Hepatocyte (in vitro differentiated cells): ENCODE measurements around the gene HEATR5A. TPM values are rescaled to one million over a fixed set of nuclear protein-coding genes. Genes with fewer than 3 reads are reported as not detected.
"Not testable (repeated sequence)": the region's sequence is repeated elsewhere in the genome, so short reads cannot be mapped to it uniquely, and the experiment has no call there.

Experiments used
- DNase-seq: peaks from one replicate; pipeline ENCODE4 v3.0.0-alpha.2; 2016; ENCODE audit warnings: low spot score
- H2AFZ ChIP-seq: fragments of 200-600 bp; sonication (generic); 2 replicates; pipeline ENCODE4 v1.6.0; 2016; ENCODE audit warnings: antibody characterized with exemption, mild to moderate bottlenecking
- H3K27ac ChIP-seq: fragments of 200-600 bp; sonication (generic); 2 replicates; pipeline ENCODE4 v1.5.1; 2016; ENCODE audit warnings: mild to moderate bottlenecking
- H3K27me3 ChIP-seq: fragments of 200-600 bp; sonication (generic); 2 replicates; pipeline ENCODE4 v1.6.1; 2016
- H3K36me3 ChIP-seq: fragments of 200-600 bp; sonication (generic); replicated peaks from 2 replicates; pipeline ENCODE4 v1.5.1; 2016; ENCODE audit warnings: low read depth; ENCODE audit not compliant: insufficient read depth
- H3K4me1 ChIP-seq: fragments of 200-600 bp; sonication (generic); 2 replicates; pipeline ENCODE4 v1.5.1; 2016; ENCODE audit warnings: mild to moderate bottlenecking, moderate library complexity; ENCODE audit not compliant: insufficient read depth
- H3K4me2 ChIP-seq: fragments of 200-600 bp; sonication (generic); 2 replicates; pipeline ENCODE4 v1.6.0; 2016
- H3K4me3 ChIP-seq: fragments of 200-600 bp; sonication (generic); 2 replicates; pipeline ENCODE4 v1.5.1; 2016; ENCODE audit warnings: mild to moderate bottlenecking
- H3K79me2 ChIP-seq: fragments of 200-600 bp; sonication (generic); 2 replicates; pipeline ENCODE4 v1.6.0; 2017; ENCODE audit warnings: mild to moderate bottlenecking
- H3K9me2 ChIP-seq: fragments of 200-600 bp; sonication (generic); replicated peaks from 2 replicates; pipeline ENCODE4 v1.6.0; 2017; ENCODE audit warnings: mild to moderate bottlenecking; ENCODE audit not compliant: insufficient read depth
- H3K9me3 ChIP-seq: fragments of 200-600 bp; sonication (generic); 2 replicates; pipeline ENCODE4 v1.5.1; 2016; ENCODE audit warnings: low read depth, mild to moderate bottlenecking
- H4K20me1 ChIP-seq: fragments of 200-600 bp; sonication (generic); 2 replicates; pipeline ENCODE4 v1.6.0; 2016; ENCODE audit warnings: mild to moderate bottlenecking; ENCODE audit not compliant: insufficient read depth, poor library complexity, severe bottlenecking
- EZH2 ChIP-seq: fragments of 200-600 bp; sonication (generic); IDR thresholded peaks from 2 replicates; pipeline ENCODE4 v1.6.1; 2016; ENCODE audit warnings: antibody characterized with exemption, mild to moderate bottlenecking, borderline replicate concordance
- EZH2phosphoT487 ChIP-seq: fragments of 200-600 bp; sonication (generic); IDR thresholded peaks from one replicate; pipeline ENCODE4 v1.6.1; 2018; ENCODE audit warnings: antibody characterized with exemption, mild to moderate bottlenecking, low read depth, moderate library complexity; ENCODE audit not compliant: unreplicated experiment, severe bottlenecking
- WGBS: methylation state at CpG from one replicate; pipeline ENCODE4 v1.1.6; 2016; ENCODE audit warnings: low lambda C conversion rate; ENCODE audit errors: missing lambda C conversion rate; 5-methylcytosine and 5-hydroxymethylcytosine counted together
- polyA plus RNA-seq: library from polyadenylated mRNA; unstranded; fragments of >200 nt; fragmentation: Nextera tagmentation; extraction: Ambion mirVana; gene quantifications from 2 replicates; pipeline ENCODE4 v1.2.1, GENCODE V29; 2016
- total RNA-seq: library from RNA; depleted of rRNA; stranded (reverse); fragments of >200 nt; gene quantifications from 2 replicates; pipeline ENCODE4 v1.2.3, GENCODE V29; 2014
- TF ChIP-seq, protein P1 (sequence below): fragments of 200-600 bp; sonication (generic); IDR thresholded peaks from 2 replicates; pipeline ENCODE4 v1.5.1; 2016; ENCODE audit warnings: antibody characterized with exemption, mild to moderate bottlenecking; ENCODE audit not compliant: poor library complexity

Gene HEATR5A
- total and polyA plus RNA-seq, 2 experiments from 2014 or later = 17.9 to 25.3 TPM

DNA sequence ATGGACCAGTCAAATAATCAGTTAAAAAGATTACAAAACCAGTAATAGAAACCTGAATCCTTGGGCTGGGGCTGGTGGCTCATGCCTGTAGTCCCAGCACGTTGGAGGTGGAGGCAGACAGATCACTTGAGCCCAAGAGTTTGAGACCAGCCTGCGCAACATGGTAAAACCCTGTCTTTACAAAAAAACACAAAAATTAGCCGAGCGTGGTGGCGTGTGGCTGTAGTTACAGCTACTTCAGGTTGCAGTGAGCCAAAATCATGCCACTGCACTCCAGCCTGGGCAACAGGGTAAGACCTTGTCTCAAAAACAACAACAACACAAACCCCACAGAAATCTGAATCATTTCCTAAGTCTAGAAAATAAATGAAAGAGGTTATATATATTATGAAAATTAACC is 100.6 kb downstream of the HEATR5A start:
- Histone ChIP-seq H3K9me2 (no peaks in the 10 kb centered on the region), H3K9me3 (no peaks in the 10 kb centered on the region), H3K27me3 (no peaks in the 10 kb centered on the region), H3K36me3 (no peaks in the 10 kb centered on the region), H3K79me2 (no peaks in the 10 kb centered on the region), H4K20me1 (no peaks in the 10 kb centered on the region), H3K4me1 (no peaks in the 10 kb centered on the region), H3K27ac (no peak overlapping the region), H3K4me3 (no peak overlapping the region), H3K4me2 (no peak overlapping the region), H2AFZ (no peak overlapping the region)
- DNase-seq = no peak
- 96% methylated on average over 5 of the region's 5 CpGs for WGBS
- TF ChIP-seq EZH2phosphoT487 (no peak), EZH2 (no peak)
- TF ChIP-seq, protein P1, sequence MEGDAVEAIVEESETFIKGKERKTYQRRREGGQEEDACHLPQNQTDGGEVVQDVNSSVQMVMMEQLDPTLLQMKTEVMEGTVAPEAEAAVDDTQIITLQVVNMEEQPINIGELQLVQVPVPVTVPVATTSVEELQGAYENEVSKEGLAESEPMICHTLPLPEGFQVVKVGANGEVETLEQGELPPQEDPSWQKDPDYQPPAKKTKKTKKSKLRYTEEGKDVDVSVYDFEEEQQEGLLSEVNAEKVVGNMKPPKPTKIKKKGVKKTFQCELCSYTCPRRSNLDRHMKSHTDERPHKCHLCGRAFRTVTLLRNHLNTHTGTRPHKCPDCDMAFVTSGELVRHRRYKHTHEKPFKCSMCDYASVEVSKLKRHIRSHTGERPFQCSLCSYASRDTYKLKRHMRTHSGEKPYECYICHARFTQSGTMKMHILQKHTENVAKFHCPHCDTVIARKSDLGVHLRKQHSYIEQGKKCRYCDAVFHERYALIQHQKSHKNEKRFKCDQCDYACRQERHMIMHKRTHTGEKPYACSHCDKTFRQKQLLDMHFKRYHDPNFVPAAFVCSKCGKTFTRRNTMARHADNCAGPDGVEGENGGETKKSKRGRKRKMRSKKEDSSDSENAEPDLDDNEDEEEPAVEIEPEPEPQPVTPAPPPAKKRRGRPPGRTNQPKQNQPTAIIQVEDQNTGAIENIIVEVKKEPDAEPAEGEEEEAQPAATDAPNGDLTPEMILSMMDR = no peak

DNA sequence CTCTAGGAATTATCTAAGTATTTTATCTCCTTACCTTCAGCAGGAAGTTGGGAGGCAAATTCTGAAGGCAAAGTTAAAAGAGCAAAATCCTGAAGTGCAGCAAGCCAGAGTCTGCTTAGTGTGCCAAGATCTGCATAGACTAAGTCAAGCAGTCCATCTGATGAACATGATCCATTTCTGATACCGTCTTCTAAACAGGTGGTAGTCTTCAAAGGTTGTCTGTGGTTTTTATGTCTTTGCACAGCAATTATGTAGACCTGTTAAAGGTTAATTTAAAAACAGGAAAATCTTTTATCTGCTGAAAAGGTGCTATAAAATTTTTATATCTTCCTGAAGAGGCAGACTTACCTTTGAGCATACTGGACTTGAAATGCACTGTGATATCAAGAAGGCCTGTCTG is 107.4 kb downstream of the HEATR5A start:
- TF ChIP-seq EZH2phosphoT487 = no peak
- TF ChIP-seq, protein P1 = no peak
- no peak for TF ChIP-seq EZH2
- no peak overlapping the region for H3K4me2 ChIP-seq
- no peak overlapping the region for H2AFZ ChIP-seq
- H3K9me2 ChIP-seq = no peaks in the 10 kb centered on the region
- H3K36me3 ChIP-seq = peaks cover 4% of the 10 kb centered on the region
- no peak for DNase-seq
- H3K4me3 ChIP-seq = no peak overlapping the region
- H3K27me3 ChIP-seq = no peaks in the 10 kb centered on the region
- H4K20me1 ChIP-seq = no peaks in the 10 kb centered on the region
- H3K27ac ChIP-seq = no peak overlapping the region
- H3K4me1 ChIP-seq = no peaks in the 10 kb centered on the region
- no peaks in the 10 kb centered on the region for H3K9me3 ChIP-seq
- no peaks in the 10 kb centered on the region for H3K79me2 ChIP-seq
- WGBS = 87% methylated on average over 1 of the region's 1 CpG

DNA sequence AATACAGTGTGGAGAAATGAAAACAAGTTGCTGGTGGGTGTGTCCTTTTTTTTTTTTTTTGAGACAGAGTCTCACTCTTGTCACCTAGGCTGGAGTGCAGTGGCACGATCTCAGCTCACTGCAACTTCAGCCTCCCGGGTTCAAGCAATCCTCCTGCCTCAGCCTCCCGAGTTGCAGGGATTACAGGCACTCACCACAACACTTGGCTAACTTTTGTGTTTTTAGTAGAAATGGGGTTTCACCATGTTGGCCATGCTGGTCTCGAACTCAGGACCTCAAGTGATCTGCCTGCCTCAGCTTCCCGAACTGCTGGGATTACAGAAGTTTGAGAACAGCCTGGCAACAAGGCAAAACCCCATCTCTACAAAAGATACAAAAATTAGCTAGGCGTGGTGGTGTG is 108.0 kb downstream of the HEATR5A start:
- DNase-seq, H3K79me2 ChIP-seq, H3K4me2 ChIP-seq, H3K4me3 ChIP-seq, H3K9me2 ChIP-seq, H3K4me1 ChIP-seq, H4K20me1 ChIP-seq, H2AFZ ChIP-seq, H3K27me3 ChIP-seq, H3K27ac ChIP-seq, H3K9me3 ChIP-seq, H3K36me3 ChIP-seq: not testable (repeated sequence)
- WGBS = 95% methylated on average over 6 of the region's 6 CpGs

DNA sequence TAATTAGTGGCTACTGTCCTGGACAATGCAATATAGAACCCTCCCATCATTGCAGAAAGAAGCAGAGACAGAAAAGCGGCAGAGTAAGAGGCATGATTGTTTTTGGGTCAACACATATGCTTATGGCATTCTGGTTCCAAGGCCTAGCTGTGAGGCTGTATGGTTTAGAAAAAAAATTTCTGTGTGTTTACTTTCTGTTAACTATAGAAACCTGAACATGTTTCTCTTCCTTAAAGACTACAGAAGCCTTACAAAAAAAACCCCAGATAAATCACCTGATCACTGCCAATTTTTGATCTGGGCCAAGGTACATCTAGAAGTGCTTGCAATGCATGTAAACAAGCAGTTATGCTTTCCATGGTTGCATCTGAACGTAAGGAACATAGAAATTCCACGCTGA is 112.7 kb downstream of the HEATR5A start:
- Histone ChIP-seq H2AFZ (no peak overlapping the region), H3K4me3 (no peak overlapping the region), H3K9me2 (no peaks in the 10 kb centered on the region), H3K27ac (no peak overlapping the region), H3K9me3 (no peaks in the 10 kb centered on the region), H3K27me3 (no peaks in the 10 kb centered on the region), H3K36me3 (no peaks in the 10 kb centered on the region), H3K79me2 (no peaks in the 10 kb centered on the region), H3K4me1 (no peaks in the 10 kb centered on the region), H3K4me2 (no peak overlapping the region), H4K20me1 (no peaks in the 10 kb centered on the region)
- WGBS = 98% methylated on average over 3 of the region's 3 CpGs
- TF ChIP-seq, protein P1 = no peak
- TF ChIP-seq EZH2 = no peak
- TF ChIP-seq EZH2phosphoT487 = no peak
- DNase-seq = no peak
